HepG2 (cell line): Measurements from ENCODE around the gene POLR1H. TPM values are rescaled to one million over a fixed set of nuclear protein-coding genes. Genes with fewer than 3 reads are reported as not detected.

Source experiments
- CCDC6 ChIP-seq: sonication (generic); formaldehyde crosslinking; IDR thresholded peaks from 2 replicates; pipeline ENCODE4 v1.8.1; 2022; ENCODE audit warnings: mild to moderate bottlenecking, missing genetic modification reagents, moderate library complexity
- DMTF1 ChIP-seq: sonication (generic); formaldehyde crosslinking; IDR thresholded peaks from 2 replicates; pipeline ENCODE4 v1.4.0; 2020; ENCODE audit warnings: mild to moderate bottlenecking, missing genetic modification reagents
- ESRRA ChIP-seq: sonication (generic); formaldehyde crosslinking; IDR thresholded peaks from 2 replicates; pipeline ENCODE4 v1.5.1; 2020; ENCODE audit warnings: mild to moderate bottlenecking, low read depth, missing genetic modification reagents
- HNRNPH1 ChIP-seq: fragments of 200-400 bp; formaldehyde crosslinking; optimal IDR thresholded peaks from 2 replicates; pipeline ENCODE3; 2017; ENCODE audit warnings: mild to moderate bottlenecking, low read depth, low read length
- NFYC ChIP-seq: IDR thresholded peaks from 2 replicates; pipeline ENCODE4 v1.6.1; 2016; ENCODE audit warnings: missing genetic modification reagents, missing compliant biosample characterization
- PRPF4 ChIP-seq: fragments of 200-400 bp; formaldehyde crosslinking; IDR thresholded peaks from 2 replicates; pipeline ENCODE4 v1.6.1; 2016; ENCODE audit warnings: low read length, low read depth; ENCODE audit not compliant: poor library complexity, severe bottlenecking
- SOX13 ChIP-seq, 3 experiments: fragments of 450-650 bp in 1 of 3; sonication (generic) in 1 of 3; formaldehyde crosslinking in 1 of 3; IDR thresholded peaks in 2 of 3; conservative IDR thresholded peaks in 1 of 3; 2 replicates each; pipeline versions ENCODE4 v1.5.0 to v1.6.1; 2016 to 2020; ENCODE audit warnings: antibody characterized with exemption in 1 of 3, mild to moderate bottlenecking in 1 of 3, missing compliant biosample characterization in 1 of 3, missing genetic modification reagents in 1 of 3, moderate library complexity in 1 of 3
- TEAD2 ChIP-seq: sonication (generic); formaldehyde crosslinking; IDR thresholded peaks from 2 replicates; pipeline ENCODE4 v1.9.0; 2021; ENCODE audit warnings: missing genetic modification reagents
- THAP8 ChIP-seq: sonication (generic); formaldehyde crosslinking; IDR thresholded peaks from 2 replicates; pipeline ENCODE4 v1.5.1; 2020; ENCODE audit warnings: missing genetic modification reagents, mild to moderate bottlenecking, borderline replicate concordance
- ZNF160 ChIP-seq: sonication (generic); formaldehyde crosslinking; IDR thresholded peaks from 2 replicates; pipeline ENCODE4 v1.8.0; 2022; ENCODE audit warnings: mild to moderate bottlenecking, inconsistent platforms, missing genetic modification reagents
- ZNF235 ChIP-seq: sonication (generic); formaldehyde crosslinking; IDR thresholded peaks from 2 replicates; pipeline ENCODE4 v1.8.1; 2023; ENCODE audit warnings: mild to moderate bottlenecking, missing genetic modification reagents, borderline replicate concordance
- ZNF296 ChIP-seq: sonication (generic); formaldehyde crosslinking; conservative IDR thresholded peaks from 2 replicates; pipeline ENCODE4 v1.5.0; 2020; ENCODE audit warnings: mild to moderate bottlenecking, missing genetic modification reagents
- ZNF839 ChIP-seq: sonication (generic); formaldehyde crosslinking; IDR thresholded peaks from 2 replicates; pipeline ENCODE4 v1.4.0; 2020; ENCODE audit warnings: missing genetic modification reagents, mild to moderate bottlenecking, borderline replicate concordance
- polyA plus RNA-seq, 8 experiments: library from polyadenylated mRNA; depleted of rRNA in 3 of 8; stranded (reverse) in 7 of 8; unstranded in 1 of 8; fragments of >200 nt; fragmentation: Illumina TruSeq in 4 of 8; extraction: Trizol in 4 of 8; gene quantifications; 2 replicates each; pipeline versions ENCODE4 v1.2.1 to v1.2.3, GENCODE V29; 2011 to 2016; ENCODE audit warnings: low read depth in 4 of 8, missing spikeins in 1 of 8, mixed read lengths in 1 of 8; ENCODE audit not compliant: insufficient read depth in 1 of 8
- total RNA-seq, 5 experiments: library from RNA; depleted of rRNA; stranded (reverse); fragments of >200 nt; fragmentation: Illumina TruSeq; extraction: Trizol; gene quantifications; 2 replicates each; pipeline ENCODE4 v1.2.3, GENCODE V29; 2016; ENCODE audit warnings: low read depth in 1 of 5
- TF ChIP-seq, protein P1 (sequence below): sonication (generic); formaldehyde crosslinking; IDR thresholded peaks from 2 replicates; pipeline ENCODE4 v1.4.0; 2020; ENCODE audit warnings: mild to moderate bottlenecking, missing genetic modification reagents, borderline replicate concordance
- TF ChIP-seq, protein P2 (sequence below): sonication (generic); formaldehyde crosslinking; conservative IDR thresholded peaks from 2 replicates; pipeline ENCODE4 v1.5.0; 2020; ENCODE audit warnings: missing genetic modification reagents
- TF ChIP-seq, protein P3 (sequence below): sonication (generic); formaldehyde crosslinking; conservative IDR thresholded peaks from 2 replicates; pipeline ENCODE4 v1.8.0; 2022; ENCODE audit warnings: mild to moderate bottlenecking, moderate library complexity, missing genetic modification reagents

The POLR1H gene
- total and polyA plus RNA-seq, 2 of the 13 experiments (the other 11 are each of a cell fraction or from before 2014, with no cell fraction given): 61.4 to 79.8 TPM

DNA sequence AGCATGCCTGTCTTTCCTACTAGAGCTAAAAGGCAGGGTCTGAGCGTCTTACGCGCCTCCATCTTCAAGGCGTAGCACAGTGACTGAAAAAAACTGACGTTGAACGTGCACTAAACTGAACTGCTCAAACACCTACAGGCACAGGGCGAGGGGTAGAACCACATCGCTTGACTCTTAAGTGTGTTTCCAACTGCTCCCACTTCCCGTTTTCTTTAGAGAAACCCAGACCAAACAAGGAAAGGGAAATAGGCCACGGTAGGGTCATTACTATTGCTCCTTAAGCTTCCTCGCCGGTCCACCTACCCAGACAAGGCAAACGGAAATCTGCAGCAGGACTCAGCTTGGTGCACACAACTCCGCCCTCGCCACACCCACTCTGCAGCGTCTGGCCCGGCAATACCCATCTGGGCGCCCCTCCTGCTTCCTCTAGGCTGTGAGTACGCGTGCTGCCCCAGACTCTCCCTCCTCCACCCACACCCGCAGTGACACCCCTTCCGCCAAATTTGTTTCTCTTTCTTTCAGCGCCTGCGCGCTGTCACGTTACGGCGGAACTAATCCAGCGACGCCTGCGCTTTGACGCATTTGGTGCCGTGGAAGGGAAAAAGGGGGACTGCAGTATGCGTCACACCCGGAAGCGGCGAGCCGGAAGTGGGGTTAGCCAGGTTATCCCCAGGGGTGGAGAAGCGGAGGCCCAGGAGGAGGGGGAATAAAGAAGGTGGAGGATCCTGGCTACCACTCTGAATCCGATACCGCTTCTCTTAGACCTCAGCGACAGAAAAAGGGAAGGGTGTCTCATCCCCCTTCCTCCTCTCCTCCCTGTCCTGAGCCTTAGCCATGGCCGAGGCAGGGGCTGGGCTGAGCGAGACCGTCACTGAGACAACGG, 5.8 kb downstream of the POLR1H start, which contains the start of gene PPP1R11 (continued):
- TF ChIP-seq, protein P1, sequence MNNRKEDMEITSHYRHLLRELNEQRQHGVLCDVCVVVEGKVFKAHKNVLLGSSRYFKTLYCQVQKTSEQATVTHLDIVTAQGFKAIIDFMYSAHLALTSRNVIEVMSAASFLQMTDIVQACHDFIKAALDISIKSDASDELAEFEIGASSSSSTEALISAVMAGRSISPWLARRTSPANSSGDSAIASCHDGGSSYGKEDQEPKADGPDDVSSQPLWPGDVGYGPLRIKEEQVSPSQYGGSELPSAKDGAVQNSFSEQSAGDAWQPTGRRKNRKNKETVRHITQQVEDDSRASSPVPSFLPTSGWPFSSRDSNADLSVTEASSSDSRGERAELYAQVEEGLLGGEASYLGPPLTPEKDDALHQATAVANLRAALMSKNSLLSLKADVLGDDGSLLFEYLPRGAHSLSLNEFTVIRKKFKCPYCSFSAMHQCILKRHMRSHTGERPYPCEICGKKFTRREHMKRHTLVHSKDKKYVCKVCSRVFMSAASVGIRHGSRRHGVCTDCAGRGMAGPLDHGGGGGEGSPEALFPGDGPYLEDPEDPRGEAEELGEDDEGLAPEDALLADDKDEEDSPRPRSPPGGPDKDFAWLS: peak; percentile 53; the same call in 1 of the 2 replicates
- TF ChIP-seq SOX13 (IDR thresholded peaks at IDR 0.05) (no peak), SOX13 (CRISPR knock-in tag; conservative IDR thresholded peaks at IDR 0.05 in 1 of 2, IDR thresholded peaks at IDR 0.05 in 1 of 2) (0 out of 4 replicates have a peak, but pooled peaks of 1 of the 2 experiments have one; percentile 29), THAP8 (CRISPR knock-in tag) (no peak), DMTF1 (CRISPR knock-in tag) (no peak), PRPF4 (no peak), ZNF160 (CRISPR knock-in tag) (peak; percentile 19; the same call in 1 of the 2 replicates), CCDC6 (peak; percentile 26; the same call in 1 of the 2 replicates), ZNF235 (CRISPR knock-in tag) (0 out of 2 replicates have a peak, but pooled peaks have one; percentile 0), ESRRA (peak; percentile 42; the same call in 1 of the 2 replicates), NFYC (CRISPR knock-in tag) (peak; percentile 50), ZNF296 (no peak), TEAD2 (CRISPR knock-in tag) (no peak), ZNF839 (peak; percentile 96; the same call in 1 of the 2 replicates), HNRNPH1 (no peak)
- TF ChIP-seq, protein P2, sequence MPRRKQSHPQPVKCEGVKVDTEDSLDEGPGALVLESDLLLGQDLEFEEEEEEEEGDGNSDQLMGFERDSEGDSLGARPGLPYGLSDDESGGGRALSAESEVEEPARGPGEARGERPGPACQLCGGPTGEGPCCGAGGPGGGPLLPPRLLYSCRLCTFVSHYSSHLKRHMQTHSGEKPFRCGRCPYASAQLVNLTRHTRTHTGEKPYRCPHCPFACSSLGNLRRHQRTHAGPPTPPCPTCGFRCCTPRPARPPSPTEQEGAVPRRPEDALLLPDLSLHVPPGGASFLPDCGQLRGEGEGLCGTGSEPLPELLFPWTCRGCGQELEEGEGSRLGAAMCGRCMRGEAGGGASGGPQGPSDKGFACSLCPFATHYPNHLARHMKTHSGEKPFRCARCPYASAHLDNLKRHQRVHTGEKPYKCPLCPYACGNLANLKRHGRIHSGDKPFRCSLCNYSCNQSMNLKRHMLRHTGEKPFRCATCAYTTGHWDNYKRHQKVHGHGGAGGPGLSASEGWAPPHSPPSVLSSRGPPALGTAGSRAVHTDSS (CRISPR knock-in tag): no peak
- TF ChIP-seq, protein P3, sequence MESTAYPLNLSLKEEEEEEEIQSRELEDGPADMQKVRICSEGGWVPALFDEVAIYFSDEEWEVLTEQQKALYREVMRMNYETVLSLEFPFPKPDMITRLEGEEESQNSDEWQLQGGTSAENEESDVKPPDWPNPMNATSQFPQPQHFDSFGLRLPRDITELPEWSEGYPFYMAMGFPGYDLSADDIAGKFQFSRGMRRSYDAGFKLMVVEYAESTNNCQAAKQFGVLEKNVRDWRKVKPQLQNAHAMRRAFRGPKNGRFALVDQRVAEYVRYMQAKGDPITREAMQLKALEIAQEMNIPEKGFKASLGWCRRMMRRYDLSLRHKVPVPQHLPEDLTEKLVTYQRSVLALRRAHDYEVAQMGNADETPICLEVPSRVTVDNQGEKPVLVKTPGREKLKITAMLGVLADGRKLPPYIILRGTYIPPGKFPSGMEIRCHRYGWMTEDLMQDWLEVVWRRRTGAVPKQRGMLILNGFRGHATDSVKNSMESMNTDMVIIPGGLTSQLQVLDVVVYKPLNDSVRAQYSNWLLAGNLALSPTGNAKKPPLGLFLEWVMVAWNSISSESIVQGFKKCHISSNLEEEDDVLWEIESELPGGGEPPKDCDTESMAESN (CRISPR knock-in tag): peak; percentile 91
